GM12873 (cell line): ENCODE data around the gene CENPK.

Experiments
- TF ChIP-seq, protein P1 (sequence below): IDR thresholded peaks from 2 replicates; pipeline ENCODE4 v1.5.1; 2012; ENCODE audit warnings: low read depth, mild to moderate bottlenecking, moderate library complexity, low read length, control low read depth; ENCODE audit not compliant: insufficient read depth; ENCODE audit errors: missing control alignments

CENPK gene

GRCh38 chr5:65546141-65546540 lies 16.8 kb downstream of the CENPK start:
- TF ChIP-seq, protein P1, sequence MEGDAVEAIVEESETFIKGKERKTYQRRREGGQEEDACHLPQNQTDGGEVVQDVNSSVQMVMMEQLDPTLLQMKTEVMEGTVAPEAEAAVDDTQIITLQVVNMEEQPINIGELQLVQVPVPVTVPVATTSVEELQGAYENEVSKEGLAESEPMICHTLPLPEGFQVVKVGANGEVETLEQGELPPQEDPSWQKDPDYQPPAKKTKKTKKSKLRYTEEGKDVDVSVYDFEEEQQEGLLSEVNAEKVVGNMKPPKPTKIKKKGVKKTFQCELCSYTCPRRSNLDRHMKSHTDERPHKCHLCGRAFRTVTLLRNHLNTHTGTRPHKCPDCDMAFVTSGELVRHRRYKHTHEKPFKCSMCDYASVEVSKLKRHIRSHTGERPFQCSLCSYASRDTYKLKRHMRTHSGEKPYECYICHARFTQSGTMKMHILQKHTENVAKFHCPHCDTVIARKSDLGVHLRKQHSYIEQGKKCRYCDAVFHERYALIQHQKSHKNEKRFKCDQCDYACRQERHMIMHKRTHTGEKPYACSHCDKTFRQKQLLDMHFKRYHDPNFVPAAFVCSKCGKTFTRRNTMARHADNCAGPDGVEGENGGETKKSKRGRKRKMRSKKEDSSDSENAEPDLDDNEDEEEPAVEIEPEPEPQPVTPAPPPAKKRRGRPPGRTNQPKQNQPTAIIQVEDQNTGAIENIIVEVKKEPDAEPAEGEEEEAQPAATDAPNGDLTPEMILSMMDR, result no peak

DNA sequence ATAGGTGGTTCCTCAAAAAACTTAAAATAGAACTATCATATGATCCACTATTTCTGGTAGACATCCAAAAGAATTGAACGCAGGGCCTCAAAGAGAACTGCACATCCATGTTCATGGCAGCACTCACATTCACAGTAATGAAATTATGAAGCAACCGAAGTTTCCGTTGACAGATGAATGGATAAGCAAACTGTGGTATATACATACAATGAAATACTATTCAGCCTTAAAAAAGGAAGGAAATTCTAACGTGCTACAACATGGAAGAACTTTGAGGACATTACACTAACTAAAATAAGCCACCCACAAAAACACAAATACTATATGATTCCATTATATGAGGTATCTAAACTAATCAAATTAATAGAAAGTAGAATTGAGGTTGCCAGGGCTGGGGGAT lies 18.5 kb downstream of the CENPK start:
- TF ChIP-seq, protein P1, result no peak

GRCh38 chr5:65539827-65540226 lies 23.1 kb downstream of the CENPK start:
- TF ChIP-seq, protein P1, result no peak

- TF ChIP-seq, protein P1, result no peak
Observed at GRCh38 chr5:65535529-65535987, 27.4 kb downstream of the CENPK start.

DNA sequence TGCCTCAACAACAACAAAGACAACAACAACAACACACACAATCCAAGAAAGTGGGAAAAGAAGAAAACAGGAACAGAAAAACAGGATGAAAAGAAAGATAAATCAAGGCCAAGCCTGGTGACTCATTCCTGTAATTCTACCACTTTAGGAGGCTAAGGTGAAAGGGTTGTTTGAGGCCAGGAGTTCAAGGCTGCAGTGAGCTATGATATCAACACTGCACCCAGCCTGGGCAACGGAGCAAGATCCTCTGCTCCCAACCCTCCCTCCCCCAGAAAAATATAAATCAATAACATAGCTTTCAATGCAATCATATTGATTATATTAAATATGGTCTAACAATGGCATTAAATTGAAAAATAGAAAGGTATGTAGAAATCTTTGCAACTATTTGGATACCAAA lies 32.1 kb downstream of the CENPK start:
- TF ChIP-seq, protein P1, result no peak

DNA sequence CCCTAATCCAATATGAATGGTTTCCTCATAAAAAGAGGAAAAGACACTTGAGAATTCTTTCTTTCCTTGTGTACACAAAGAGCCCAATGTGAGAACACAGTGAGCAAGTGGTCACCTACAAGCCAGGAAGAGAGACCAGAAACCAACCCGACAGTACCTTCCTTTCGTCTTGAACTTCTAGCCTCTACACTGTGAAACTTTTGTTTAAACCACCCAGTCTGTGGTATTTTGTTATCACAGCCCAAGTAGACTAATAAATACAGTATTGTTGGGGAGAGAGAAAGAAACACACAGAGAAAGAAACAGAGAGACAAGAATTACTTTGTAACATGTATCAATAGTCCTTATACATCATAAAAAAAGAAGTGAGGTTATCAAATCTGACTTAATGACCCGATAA lies 37.2 kb downstream of the CENPK start:
- TF ChIP-seq, protein P1, result no peak

DNA sequence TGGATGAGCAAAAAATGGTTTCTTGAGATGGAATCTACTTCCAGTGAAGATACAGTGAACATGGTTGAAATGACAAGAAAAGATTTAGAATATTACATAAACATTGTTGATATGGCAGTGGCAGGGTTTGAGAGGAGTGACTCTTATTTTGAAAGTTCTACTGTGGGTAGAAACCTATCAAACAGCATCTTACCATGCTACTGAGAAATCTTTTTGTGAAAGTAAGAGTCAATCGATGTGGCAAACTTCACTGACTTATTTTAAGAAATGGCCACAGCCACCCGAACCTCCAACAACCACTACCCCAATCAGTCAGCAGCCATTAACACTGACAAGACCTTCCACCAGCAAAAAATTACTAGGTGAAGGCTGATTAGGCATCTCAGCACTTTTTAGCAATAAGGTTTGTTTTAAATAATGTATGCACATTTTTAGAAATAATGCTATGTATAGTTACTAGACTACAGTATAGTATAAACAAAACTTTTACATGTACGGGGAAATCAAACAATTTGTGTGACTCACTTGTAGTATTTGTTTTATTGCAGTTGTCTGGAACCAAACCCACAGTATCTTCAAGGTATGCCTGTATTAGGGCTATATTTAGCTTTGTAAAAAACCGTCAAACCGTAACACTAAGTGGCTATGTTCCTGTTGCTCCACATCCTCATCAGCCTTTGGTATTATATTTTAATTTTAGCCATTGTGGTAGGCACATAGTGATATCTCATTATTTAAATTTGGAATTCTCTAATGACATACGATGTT lies 50.6 kb downstream of the CENPK start:
- TF ChIP-seq, protein P1, result no peak
